ENCODE data around the gene PER1. TPM values are rescaled to one million over a fixed set of nuclear protein-coding genes. Genes with fewer than 3 reads are reported as not detected.

Gene PER1
- total and polyA plus RNA-seq, 9 of the 15 experiments (the other 6 are each of a cell fraction or from before 2014, with no cell fraction given) = 0.13 to 26.0 (median 3.4) TPM

GRCh38 chr17:8161289-8162232 lies 9.4 kb upstream of the PER1 start:
- TF ChIP-seq XRCC5 (IDR thresholded peaks at IDR 0.05; ENCODE audit: low read depth, low read length) (no peak), NFE2L1 (tag; IDR thresholded peaks at IDR 0.05; ENCODE audit: borderline replicate concordance, low read depth) (no peak), POLR2A (conservative IDR thresholded peaks at IDR 0.05) (no peak), ZNF134 (CRISPR knock-in tag; conservative IDR thresholded peaks at IDR 0.05) (no peak), ZNF354B (CRISPR knock-in tag; IDR thresholded peaks at IDR 0.05) (no peak), KDM1A (IDR thresholded peaks at IDR 0.05) (no peak)
- peaks cover 29% of the 10 kb centered on the region; the same call in 2 of the 3 replicates for H3K36me3 ChIP-seq (ENCODE audit: control insufficient read depth, insufficient read depth, low read length)
- 59% methylated on average over 16 of the region's 19 CpGs for WGBS (ENCODE audit: insufficient coverage, low coverage, missing lambda C conversion rate)
- CTCF ChIA-PET (ENCODE audit: low intra/inter-chr PET ratio) = interaction anchor here (1.1 kb wide), 1 partner anchor 25 kb away, joined by 3 read pairs; no protein-coding TSS in a partner anchor
- POLR2A ChIA-PET = interaction anchor here (0.9 to 8.6 kb wide), 5 partner anchors 9 to 64 kb away, joined by 3 to 105 read pairs (median 3); partner anchors contain the start of gene PER1
- intact Hi-C loops (cut with micrococcal nuclease) (no loop called here), in situ Hi-C loops (cut with MboI) (no loop called here)
- H3K4me2 ChIP-seq (ENCODE audit: insufficient read depth, low read length) = peak overlapping the region; percentile 94
- DNase-seq (ENCODE audit: extremely low read depth in 1 of 4, low spot score in 3 of 4) = no peak
- no peaks in the 10 kb centered on the region for H3K27me3 ChIP-seq (ENCODE audit: control insufficient read depth in 2 of 2, insufficient read depth in 2 of 2, low read length in 2 of 2)
- no peak for FAIRE-seq
- peaks cover 5% of the 10 kb centered on the region for H3K9me1 ChIP-seq (ENCODE audit: control insufficient read depth, insufficient read depth, low read length)
- 0 out of 2 replicates have a peak, but pooled peaks cover 12% of the 10 kb centered on the region for H4K20me1 ChIP-seq (replicated peaks; ENCODE audit: control insufficient read depth, insufficient read depth, low read length)
- H2AFZ ChIP-seq (ENCODE audit: low read depth, low read length) = no peak overlapping the region
- peaks cover 31% of the 10 kb centered on the region for H3K79me2 ChIP-seq (ENCODE audit: control insufficient read depth, insufficient read depth, low read length)
- H3K9ac ChIP-seq (ENCODE audit: insufficient read depth in 1 of 2, low read depth in 2 of 2, low read length in 2 of 2) = peak overlapping the region; percentile 96 to 98
- H3K27ac ChIP-seq (ENCODE audit: extremely low read depth, low read depth, low read length) = peak overlapping the region; percentile 97; the same call in 2 of the 3 replicates
- no peaks in the 10 kb centered on the region for H3K9me3 ChIP-seq (replicated peaks; ENCODE audit: control insufficient read depth, insufficient read depth, low read depth, low read length)
- peaks cover 34 to 58% of the 10 kb centered on the region in 2 experiments for H3K4me1 ChIP-seq (replicated peaks in 1 of 2; ENCODE audit: control insufficient read depth in 2 of 2, insufficient read depth in 2 of 2, low read length in 2 of 2)
- H3K4me3 ChIP-seq = peak overlapping the region; percentile 97
- TSS peak; percentile 71 for BruUV-seq (replicated peaks)
- no peak for ATAC-seq

All from K562 (cell line).